SK-N-SH (cell line): ENCODE measurements around the gene TRMT112. TPM values are rescaled to one million over a fixed set of nuclear protein-coding genes. Genes with fewer than 3 reads are reported as not detected.
A peak's percentile ranks its signal among the peaks of the same experiment; 100 is the strongest.

Experiments
- CTCF ChIA-PET: fragments of 300-600, 350-600 bp; formaldehyde crosslinking; extraction: SDS; loops from one replicate; lab custom pipeline; 2021; lab: Yijun Ruan, JAX
- POLR2A ChIA-PET: fragments of 350-600 bp; sonication (Branson Sonifier 250); formaldehyde crosslinking; extraction: SDS; loops from one replicate; lab custom pipeline; 2020; ENCODE audit warnings: antibody characterized with exemption, inconsistent platforms; lab: Yijun Ruan, JAX
- DNase-seq: peaks from one replicate; pipeline ENCODE4 v3.0.0; 2012
- H2AFZ ChIP-seq: fragments of 200-600 bp; sonication (generic); 2 replicates; pipeline ENCODE4 v1.8.1; 2016; ENCODE audit warnings: antibody characterized with exemption, mild to moderate bottlenecking, low read depth
- H3F3A ChIP-seq: fragments of 200-600 bp; sonication (generic); replicated peaks from 2 replicates; pipeline ENCODE3; 2016; ENCODE audit warnings: antibody characterized with exemption, mild to moderate bottlenecking; ENCODE audit not compliant: insufficient read depth
- H3K27ac ChIP-seq, 2 experiments: fragments of 200-500 bp in 1 of 2; fragments of 200-600 bp in 1 of 2; sonication (Bioruptor generic) in 1 of 2; sonication (generic), shearing (Covaris generic) in 1 of 2; 2 replicates each; pipeline versions ENCODE4 v1.5.1 to v1.6.1; 2014 to 2016; ENCODE audit warnings: low read depth in 2 of 2, inconsistent platforms in 1 of 2, low read length in 1 of 2, mild to moderate bottlenecking in 1 of 2, mixed read lengths in 1 of 2
- H3K27me3 ChIP-seq: fragments of 200-600 bp; sonication (generic), shearing (Covaris generic); 2 replicates; pipeline ENCODE4 v1.6.1; 2016; ENCODE audit warnings: mixed run types; ENCODE audit not compliant: insufficient read depth
- H3K36me3 ChIP-seq, 2 experiments: fragments of 200-500 bp in 1 of 2; fragments of 200-600 bp in 1 of 2; sonication (Bioruptor generic) in 1 of 2; sonication (generic) in 1 of 2; replicated peaks in 1 of 2; 2 replicates each; pipeline versions ENCODE3 to v1.5.1; 2014 to 2016; ENCODE audit warnings: low read length in 1 of 2, mild to moderate bottlenecking in 1 of 2; ENCODE audit not compliant: insufficient read depth in 2 of 2, control insufficient read depth in 1 of 2
- H3K4me1 ChIP-seq, 2 experiments: fragments of 200-500 bp in 1 of 2; fragments of 200-600 bp in 1 of 2; sonication (Bioruptor generic) in 1 of 2; sonication (generic), shearing (Covaris generic) in 1 of 2; 2 replicates each; pipeline versions ENCODE4 v1.5.1 to v1.6.1; 2014 to 2016; ENCODE audit warnings: low read depth in 1 of 2, low read length in 1 of 2, mixed run types in 1 of 2; ENCODE audit not compliant: insufficient read depth in 2 of 2, control insufficient read depth in 1 of 2
- H3K4me2 ChIP-seq: fragments of 200-600 bp; sonication (generic), shearing (Covaris generic); 2 replicates; pipeline ENCODE4 v1.6.1; 2017; ENCODE audit warnings: mixed run types
- H3K4me3 ChIP-seq, 2 experiments: fragments of 200-500 bp in 1 of 2; fragments of 200-600 bp in 1 of 2; sonication (Bioruptor generic) in 1 of 2; sonication (generic), shearing (Covaris generic) in 1 of 2; 2 replicates each; pipeline versions ENCODE4 v1.5.1 to v1.8.1; 2014 to 2016; ENCODE audit warnings: low read depth in 2 of 2, inconsistent platforms in 1 of 2, low read length in 1 of 2, mild to moderate bottlenecking in 1 of 2, mixed read lengths in 1 of 2, moderate library complexity in 1 of 2
- H3K79me2 ChIP-seq: fragments of 200-600 bp; sonication (generic); 2 replicates; pipeline ENCODE4 v1.8.1; 2017; ENCODE audit warnings: mild to moderate bottlenecking; ENCODE audit not compliant: insufficient read depth
- H3K9ac ChIP-seq: fragments of 200-600 bp; sonication (generic); 2 replicates; pipeline ENCODE4 v1.6.1; 2017; ENCODE audit warnings: mixed run types
- H3K9me2 ChIP-seq: fragments of 200-600 bp; sonication (generic); 2 replicates; pipeline ENCODE4 v1.6.1; 2017; ENCODE audit warnings: mixed run types
- H3K9me3 ChIP-seq: fragments of 200-600 bp; sonication (generic); 2 replicates; pipeline ENCODE4 v1.6.1; 2017; ENCODE audit warnings: mixed run types, mild to moderate bottlenecking, moderate library complexity
- H4K20me1 ChIP-seq: fragments of 200-600 bp; sonication (generic); 2 replicates; pipeline ENCODE4 v1.6.1; 2017; ENCODE audit warnings: mild to moderate bottlenecking, mixed run types; ENCODE audit not compliant: insufficient read depth
- CHD2 ChIP-seq: fragments of 150-350 bp; IDR thresholded peaks from 2 replicates; pipeline ENCODE4 v1.6.1; 2018; ENCODE audit warnings: low read length; ENCODE audit not compliant: partially characterized antibody
- FOSL2 ChIP-seq: IDR thresholded peaks from 2 replicates; pipeline ENCODE4 v1.4.0; 2012; ENCODE audit warnings: low read depth, mild to moderate bottlenecking, moderate library complexity, borderline replicate concordance
- FOXJ3 ChIP-seq: sonication (generic); formaldehyde crosslinking; IDR thresholded peaks from 2 replicates; pipeline ENCODE4 v1.5.1; 2020; ENCODE audit warnings: mild to moderate bottlenecking, missing genetic modification reagents
- GATA2 ChIP-seq: sonication (generic); formaldehyde crosslinking; IDR thresholded peaks from 2 replicates; pipeline ENCODE4 v1.5.0; 2020; ENCODE audit warnings: mild to moderate bottlenecking, missing genetic modification reagents
- MXI1 ChIP-seq: IDR thresholded peaks from 2 replicates; pipeline ENCODE4 v1.6.1; 2012; ENCODE audit warnings: mild to moderate bottlenecking, low read depth, low read length, improper control_type of control experiment
- NRF1 ChIP-seq: IDR thresholded peaks from 2 replicates; pipeline ENCODE4 v1.6.1; 2012; ENCODE audit warnings: low read depth, mild to moderate bottlenecking, low read length
- RXRA ChIP-seq: IDR thresholded peaks from 2 replicates; pipeline ENCODE4 v1.4.0; 2012; ENCODE audit warnings: low read depth, mild to moderate bottlenecking, borderline replicate concordance
- TCF12 ChIP-seq: IDR thresholded peaks from 2 replicates; pipeline ENCODE4 v1.4.0; 2012
- YY1 ChIP-seq: IDR thresholded peaks from 2 replicates; pipeline ENCODE4 v1.4.0; 2012; ENCODE audit warnings: low read depth, mild to moderate bottlenecking
- WGBS: methylation state at CpG from one replicate; pipeline ENCODE4 v1.1.6; 2017; ENCODE audit warnings: low lambda C conversion rate; 5-methylcytosine and 5-hydroxymethylcytosine counted together
- polyA plus RNA-seq, 3 experiments: library from polyadenylated mRNA; depleted of rRNA; stranded (reverse); fragments of >200 nt; gene quantifications; 2 replicates each; pipeline ENCODE4 v1.2.3, GENCODE V29; 2012
- TF ChIP-seq, protein P1 (sequence below): fragments of 200-600 bp; sonication (generic); IDR thresholded peaks from 2 replicates; pipeline ENCODE4 v1.6.1; 2017; ENCODE audit warnings: antibody characterized with exemption, mild to moderate bottlenecking, moderate library complexity
- TF ChIP-seq, protein P2 (sequence below): IDR thresholded peaks from 2 replicates; pipeline ENCODE4; 2012
- TF ChIP-seq, protein P3 (sequence below): fragments of 150-350 bp; IDR thresholded peaks from 2 replicates; pipeline ENCODE4 v1.6.1; 2017; ENCODE audit warnings: antibody characterized with exemption, low read length, low read depth, borderline replicate concordance

The TRMT112 gene
- polyA plus RNA-seq, 1 of the 3 experiments (the other 2 are of a cell fraction): 699 TPM

DNA sequence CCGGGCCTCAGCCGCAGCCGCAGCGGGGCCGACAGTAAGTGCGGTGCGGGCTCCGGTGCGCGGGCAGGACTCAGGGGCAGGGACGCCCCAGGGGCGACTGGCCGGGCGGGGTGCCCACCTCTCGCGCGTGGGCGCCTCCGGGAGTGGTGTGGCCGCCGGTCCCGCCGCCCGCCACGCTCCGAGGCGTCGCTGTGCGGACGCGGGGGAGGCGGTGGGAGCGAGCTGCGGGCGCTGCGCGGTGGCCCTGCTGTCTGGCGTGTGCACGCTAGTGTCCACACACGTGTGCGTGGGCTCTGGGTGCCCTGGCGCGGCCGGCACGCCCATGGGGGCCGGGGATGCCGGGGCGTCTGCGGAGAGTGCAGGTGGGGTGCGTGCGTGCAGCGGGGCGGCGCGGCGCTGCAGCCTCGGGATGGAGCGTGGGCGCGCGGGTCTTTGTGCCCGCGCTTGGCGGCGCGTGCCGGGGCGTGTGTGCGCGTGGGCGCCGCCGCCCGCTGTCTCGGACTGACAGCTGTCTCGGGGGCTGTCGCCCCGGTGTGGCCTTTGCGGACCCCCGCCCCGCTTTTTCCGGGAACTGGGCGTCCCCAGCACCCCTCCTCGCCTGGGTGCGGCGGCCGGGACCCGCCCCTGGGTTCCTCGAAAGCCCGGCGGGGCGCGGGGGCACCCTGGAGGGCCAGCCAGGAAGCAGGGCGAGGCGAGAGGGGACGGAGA is 25.5 kb downstream of the TRMT112 start:
- POLR2A ChIA-PET: interaction anchor here (1.5 kb wide), 1 partner anchor 26 kb away, joined by 3 read pairs; the partner anchor contains the start of gene PRDX5

DNA sequence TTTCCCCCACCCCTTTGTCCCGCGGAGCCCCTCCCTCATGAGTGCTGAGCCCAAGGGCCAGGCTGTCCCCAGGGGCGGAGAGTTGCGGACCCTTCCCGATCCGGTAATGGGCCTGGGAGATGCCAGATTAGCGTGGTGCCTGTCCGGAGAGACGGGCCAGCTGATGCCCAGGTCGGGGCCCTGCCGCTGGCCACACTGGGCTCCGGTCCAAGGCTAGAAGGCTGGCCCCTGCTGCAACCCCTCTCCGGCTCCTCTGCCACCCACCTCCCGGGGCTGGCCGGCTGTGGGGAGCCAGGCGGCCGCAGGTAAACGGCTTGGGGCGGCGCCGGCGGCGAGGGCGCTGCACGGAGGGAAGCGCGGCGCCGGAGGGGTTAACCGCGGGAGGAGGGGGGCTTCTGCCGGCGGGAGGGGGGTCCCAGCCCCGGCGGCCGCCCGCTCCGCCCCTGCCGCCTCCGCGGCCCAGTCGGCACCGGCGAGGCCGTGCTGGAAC is 26.1 kb downstream of the TRMT112 start, which contains the start of gene KCNK4:
KCNK4 (plus strand) TSS at position 41 of the 490 bp plus-strand sequence. CDS start 1,717 bp downstream, outside the sequence.
- 22% methylated on average over 5 of the region's 45 CpGs for WGBS

More for the DNA sequence above, 25.5 kb downstream of the TRMT112 start:
- no peaks in the 10 kb centered on the region for H3K9me2 ChIP-seq
- TF ChIP-seq FOXJ3 (CRISPR knock-in tag) (no peak), MXI1 (peak; percentile 15; the same call in 1 of the 2 replicates), NRF1 (no peak), RXRA (no peak)
- TF ChIP-seq, protein P1, sequence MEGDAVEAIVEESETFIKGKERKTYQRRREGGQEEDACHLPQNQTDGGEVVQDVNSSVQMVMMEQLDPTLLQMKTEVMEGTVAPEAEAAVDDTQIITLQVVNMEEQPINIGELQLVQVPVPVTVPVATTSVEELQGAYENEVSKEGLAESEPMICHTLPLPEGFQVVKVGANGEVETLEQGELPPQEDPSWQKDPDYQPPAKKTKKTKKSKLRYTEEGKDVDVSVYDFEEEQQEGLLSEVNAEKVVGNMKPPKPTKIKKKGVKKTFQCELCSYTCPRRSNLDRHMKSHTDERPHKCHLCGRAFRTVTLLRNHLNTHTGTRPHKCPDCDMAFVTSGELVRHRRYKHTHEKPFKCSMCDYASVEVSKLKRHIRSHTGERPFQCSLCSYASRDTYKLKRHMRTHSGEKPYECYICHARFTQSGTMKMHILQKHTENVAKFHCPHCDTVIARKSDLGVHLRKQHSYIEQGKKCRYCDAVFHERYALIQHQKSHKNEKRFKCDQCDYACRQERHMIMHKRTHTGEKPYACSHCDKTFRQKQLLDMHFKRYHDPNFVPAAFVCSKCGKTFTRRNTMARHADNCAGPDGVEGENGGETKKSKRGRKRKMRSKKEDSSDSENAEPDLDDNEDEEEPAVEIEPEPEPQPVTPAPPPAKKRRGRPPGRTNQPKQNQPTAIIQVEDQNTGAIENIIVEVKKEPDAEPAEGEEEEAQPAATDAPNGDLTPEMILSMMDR: no peak
- H3K4me1 ChIP-seq: peaks cover 0 to 11% of the 10 kb centered on the region in 2 experiments; a peak in 1 of 4 replicates
- no peaks in the 10 kb centered on the region for H4K20me1 ChIP-seq
- no peaks in the 10 kb centered on the region for H3K79me2 ChIP-seq
- no peaks in the 10 kb centered on the region for H3K9me3 ChIP-seq
- H3K27ac ChIP-seq: no peak overlapping the region
- peak overlapping the region; percentile 39 to 48; a peak in 3 of 4 replicates for H3K4me3 ChIP-seq
- CTCF ChIA-PET: interaction anchor here (0.8 to 12.2 kb wide), 3 partner anchors 12 to 88 kb away, joined by 3 to 196 read pairs (median 43); partner anchors contain the start of genes CATSPERZ and ESRRA
- H3K9ac ChIP-seq: no peak overlapping the region
- WGBS: 35% methylated on average over 7 of the region's 96 CpGs
- H3K27me3 ChIP-seq: peaks cover 20% of the 10 kb centered on the region
- peak; percentile 68 for DNase-seq
- H2AFZ ChIP-seq: no peak overlapping the region
- H3F3A ChIP-seq: peaks cover 9% of the 10 kb centered on the region
- H3K36me3 ChIP-seq: no peaks in the 10 kb centered on the region
- peak overlapping the region; percentile 73 for H3K4me2 ChIP-seq

More for the DNA sequence above, 26.1 kb downstream of the TRMT112 start, which contains the start of gene KCNK4:
- DNase-seq: peak; percentile 81
- Histone ChIP-seq H3K4me2 (peak within 1 kb of the TSS; percentile 73), H3K9ac (no peak within 1 kb of the TSS), H3K9me2 (no peaks in the 10 kb centered on the region), H4K20me1 (no peaks in the 10 kb centered on the region), H3K36me3 (no peaks in the 10 kb centered on the region), H3F3A (peaks cover 12% of the 10 kb centered on the region), H3K27me3 (peaks cover 18% of the 10 kb centered on the region), H3K4me1 (peaks cover 5 to 17% of the 10 kb centered on the region in 2 experiments; a peak in 2 of 4 replicates), H3K9me3 (no peaks in the 10 kb centered on the region), H3K79me2 (peaks cover 4% of the 10 kb centered on the region; the same call in 1 of the 2 replicates), H3K27ac (no peak within 1 kb of the TSS), H2AFZ (no peak within 1 kb of the TSS), H3K4me3 (peak within 1 kb of the TSS; percentile 39 to 48; a peak in 3 of 4 replicates)
- TF ChIP-seq TCF12: no peak
- TF ChIP-seq, protein P2, sequence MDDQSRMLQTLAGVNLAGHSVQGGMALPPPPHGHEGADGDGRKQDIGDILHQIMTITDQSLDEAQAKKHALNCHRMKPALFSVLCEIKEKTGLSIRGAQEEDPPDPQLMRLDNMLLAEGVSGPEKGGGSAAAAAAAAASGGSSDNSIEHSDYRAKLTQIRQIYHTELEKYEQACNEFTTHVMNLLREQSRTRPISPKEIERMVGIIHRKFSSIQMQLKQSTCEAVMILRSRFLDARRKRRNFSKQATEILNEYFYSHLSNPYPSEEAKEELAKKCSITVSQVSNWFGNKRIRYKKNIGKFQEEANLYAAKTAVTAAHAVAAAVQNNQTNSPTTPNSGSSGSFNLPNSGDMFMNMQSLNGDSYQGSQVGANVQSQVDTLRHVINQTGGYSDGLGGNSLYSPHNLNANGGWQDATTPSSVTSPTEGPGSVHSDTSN: no peak
- no peak for TF ChIP-seq YY1
- 0 out of 2 replicates have a peak, but pooled peaks have one; percentile 50 for TF ChIP-seq GATA2 (CRISPR knock-in tag)
- no peak for TF ChIP-seq RXRA
- TF ChIP-seq FOSL2: no peak
- TF ChIP-seq, protein P3, sequence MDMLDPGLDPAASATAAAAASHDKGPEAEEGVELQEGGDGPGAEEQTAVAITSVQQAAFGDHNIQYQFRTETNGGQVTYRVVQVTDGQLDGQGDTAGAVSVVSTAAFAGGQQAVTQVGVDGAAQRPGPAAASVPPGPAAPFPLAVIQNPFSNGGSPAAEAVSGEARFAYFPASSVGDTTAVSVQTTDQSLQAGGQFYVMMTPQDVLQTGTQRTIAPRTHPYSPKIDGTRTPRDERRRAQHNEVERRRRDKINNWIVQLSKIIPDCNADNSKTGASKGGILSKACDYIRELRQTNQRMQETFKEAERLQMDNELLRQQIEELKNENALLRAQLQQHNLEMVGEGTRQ: no peak
- TF ChIP-seq CHD2: no peak
- ChIA-PET POLR2A (interaction anchor here (0.6 to 1.5 kb wide), 2 partner anchors 27 to 110 kb away, joined by 3 read pairs; partner anchors contain the start of gene PRDX5), CTCF (interaction anchor here (1.2 to 12.2 kb wide), 5 partner anchors 12 to 110 kb away, joined by 3 to 196 read pairs (median 13); partner anchors contain the start of genes CATSPERZ, ESRRA and PLCB3)
